ENCODE data around the gene MTURN.

MTURN gene

DNA sequence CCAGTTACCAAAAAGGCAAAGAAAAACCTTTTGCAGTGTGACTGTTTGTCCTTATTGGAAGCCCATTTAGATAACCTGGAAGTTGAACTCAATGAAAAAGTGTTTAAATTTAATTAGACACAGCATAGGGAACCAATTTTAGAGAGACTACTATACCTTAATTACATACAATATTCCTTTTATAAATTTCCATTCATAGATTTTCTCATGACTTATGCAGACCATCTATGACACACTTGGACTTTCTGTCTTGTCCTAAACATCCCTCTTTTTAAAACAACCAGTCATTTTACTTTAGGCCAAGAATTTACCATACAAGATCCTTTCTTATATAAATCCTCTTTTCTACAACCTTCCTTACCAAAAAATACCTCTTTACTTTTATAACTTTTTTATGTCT is 61.6 kb downstream of the MTURN start:
- H3K23ac ChIP-seq (ENCODE audit: low read depth, low read length, poor library complexity): no peak overlapping the region
- H3K27ac ChIP-seq (replicated peaks; ENCODE audit: low read length): no peak overlapping the region
- H2AFZ ChIP-seq (ENCODE audit: low read length): no peak overlapping the region
- H3K4me3 ChIP-seq (ENCODE audit: low read length in 2 of 2): no peak overlapping the region
- H2BK15ac ChIP-seq (ENCODE audit: low read length): no peak overlapping the region
- H3K9me3 ChIP-seq (replicated peaks in 1 of 2; ENCODE audit: control insufficient read depth in 2 of 2, insufficient read depth in 1 of 2, low read depth in 1 of 2, low read length in 2 of 2): peaks cover 22 to 26% of the 10 kb centered on the region in 2 donors
- H3K27me3 ChIP-seq (ENCODE audit: control insufficient read depth in 3 of 3, insufficient read depth in 3 of 3, low read depth in 1 of 3, low read length in 3 of 3): no peaks in the 10 kb centered on the region
- H3K4ac ChIP-seq (ENCODE audit: low read length): no peak overlapping the region
- no peak overlapping the region for H2BK12ac ChIP-seq (ENCODE audit: low read length)
- H3K79me1 ChIP-seq (ENCODE audit: low read depth, low read length): no peaks in the 10 kb centered on the region
- no peak for DNase-seq (ENCODE audit: low spot score)
- no peaks in the 10 kb centered on the region for H3K4me1 ChIP-seq (ENCODE audit: control insufficient read depth in 2 of 2, insufficient read depth in 1 of 2, low read depth in 1 of 2, low read length in 2 of 2)
- H3K14ac ChIP-seq (ENCODE audit: low read length): no peak overlapping the region
- no peak overlapping the region for H4K91ac ChIP-seq (ENCODE audit: low read depth, low read length, poor library complexity)
- no peak overlapping the region for H3K4me2 ChIP-seq (ENCODE audit: insufficient read depth, low read length, poor library complexity, severe bottlenecking)
- no peak overlapping the region for H2BK120ac ChIP-seq (ENCODE audit: low read depth, low read length)
- no peak overlapping the region for H3K9ac ChIP-seq (ENCODE audit: low read depth, low read length, poor library complexity)
- no peak overlapping the region for H4K8ac ChIP-seq (ENCODE audit: low read depth, low read length)
- H3K36me3 ChIP-seq (replicated peaks in 1 of 2; ENCODE audit: control insufficient read depth in 2 of 2, insufficient read depth in 2 of 2, low read length in 2 of 2): no peaks in the 10 kb centered on the region
- H3K18ac ChIP-seq (ENCODE audit: low read length): no peak overlapping the region
- no peak overlapping the region for H2BK5ac ChIP-seq (ENCODE audit: low read length)
- H2AK5ac ChIP-seq (ENCODE audit: low read depth, low read length): no peak overlapping the region

DNA sequence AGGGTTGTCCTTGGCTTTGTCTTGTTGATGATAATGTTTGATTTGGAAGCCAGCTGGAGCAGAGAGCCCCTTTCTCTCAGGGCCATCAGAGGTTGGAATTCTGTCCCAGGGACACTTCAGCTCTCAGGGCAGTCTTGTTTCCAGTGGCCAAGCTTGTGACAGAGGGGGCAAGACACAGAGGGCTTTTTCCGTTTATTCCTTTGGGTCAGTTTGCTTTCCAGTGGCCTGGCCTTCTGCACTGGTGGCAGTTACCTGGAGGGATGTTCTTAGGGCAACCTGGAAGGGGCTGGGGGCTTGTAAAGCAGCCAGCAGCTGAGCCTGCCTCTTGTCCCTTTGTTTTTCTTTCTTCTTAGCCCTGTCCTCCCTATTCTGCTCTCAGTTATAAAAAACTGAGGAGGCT is 62.7 kb downstream of the MTURN start:
- no peak for DNase-seq (ENCODE audit: low spot score)
- Histone ChIP-seq H3K9me3 (replicated peaks in 1 of 2; ENCODE audit: control insufficient read depth in 2 of 2, insufficient read depth in 1 of 2, low read depth in 1 of 2, low read length in 2 of 2) (peaks cover 22 to 26% of the 10 kb centered on the region in 2 donors), H3K79me1 (ENCODE audit: low read depth, low read length) (no peaks in the 10 kb centered on the region), H2AK5ac (ENCODE audit: low read depth, low read length) (no peak overlapping the region), H3K9ac (ENCODE audit: low read depth, low read length, poor library complexity) (no peak overlapping the region), H3K23ac (ENCODE audit: low read depth, low read length, poor library complexity) (no peak overlapping the region), H2AFZ (ENCODE audit: low read length) (no peak overlapping the region), H3K4me2 (ENCODE audit: insufficient read depth, low read length, poor library complexity, severe bottlenecking) (no peak overlapping the region), H3K36me3 (replicated peaks in 1 of 2; ENCODE audit: control insufficient read depth in 2 of 2, insufficient read depth in 2 of 2, low read length in 2 of 2) (no peaks in the 10 kb centered on the region), H4K91ac (ENCODE audit: low read depth, low read length, poor library complexity) (no peak overlapping the region), H3K27me3 (ENCODE audit: control insufficient read depth in 3 of 3, insufficient read depth in 3 of 3, low read depth in 1 of 3, low read length in 3 of 3) (peaks cover 0 to 5% (median 0%) of the 10 kb centered on the region in 3 experiments), H4K8ac (ENCODE audit: low read depth, low read length) (no peak overlapping the region), H3K18ac (ENCODE audit: low read length) (no peak overlapping the region), H3K14ac (ENCODE audit: low read length) (no peak overlapping the region), H2BK120ac (ENCODE audit: low read depth, low read length) (no peak overlapping the region), H2BK15ac (ENCODE audit: low read length) (no peak overlapping the region), H2BK5ac (ENCODE audit: low read length) (no peak overlapping the region), H3K4ac (ENCODE audit: low read length) (no peak overlapping the region), H2BK12ac (ENCODE audit: low read length) (no peak overlapping the region), H3K4me3 (ENCODE audit: low read length in 2 of 2) (no peak overlapping the region), H3K27ac (replicated peaks; ENCODE audit: low read length) (no peak overlapping the region), H3K4me1 (ENCODE audit: control insufficient read depth in 2 of 2, insufficient read depth in 1 of 2, low read depth in 1 of 2, low read length in 2 of 2) (no peaks in the 10 kb centered on the region)
- WGBS, 2 donors (ENCODE audit: extremely low coverage in 2 of 2, insufficient read length in 2 of 2, insufficient replicate concordance in 1 of 2): no CpG with 5 or more reads among the region's 1 CpG

DNA sequence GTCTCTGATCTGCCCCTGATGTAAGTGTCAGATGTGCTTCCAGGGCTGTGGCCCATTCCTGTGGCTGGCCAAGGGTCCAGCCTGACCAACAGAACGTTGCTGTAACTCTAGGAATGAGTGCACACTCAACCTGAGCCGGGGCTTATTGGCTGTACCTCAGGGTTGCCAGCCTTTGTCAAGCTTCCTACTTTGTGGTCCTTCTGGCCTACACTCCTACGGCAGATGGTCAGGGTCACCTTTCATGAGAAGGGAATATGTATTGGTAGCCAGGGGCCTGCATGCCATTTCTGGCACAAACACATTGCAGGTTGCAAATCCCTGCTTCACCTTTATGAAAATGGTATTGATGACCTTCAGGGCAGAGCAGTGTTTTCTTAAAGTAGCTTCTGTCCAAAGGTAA is 64.5 kb downstream of the MTURN start:
- H3K36me3 ChIP-seq (replicated peaks in 1 of 2; ENCODE audit: control insufficient read depth in 2 of 2, insufficient read depth in 2 of 2, low read length in 2 of 2): no peaks in the 10 kb centered on the region
- H2BK12ac ChIP-seq (ENCODE audit: low read length): no peak overlapping the region
- H3K4me2 ChIP-seq (ENCODE audit: insufficient read depth, low read length, poor library complexity, severe bottlenecking): no peak overlapping the region
- H3K9ac ChIP-seq (ENCODE audit: low read depth, low read length, poor library complexity): no peak overlapping the region
- no peak overlapping the region for H2AK5ac ChIP-seq (ENCODE audit: low read depth, low read length)
- no peak overlapping the region for H2AFZ ChIP-seq (ENCODE audit: low read length)
- no peak overlapping the region for H3K23ac ChIP-seq (ENCODE audit: low read depth, low read length, poor library complexity)
- H3K27me3 ChIP-seq (ENCODE audit: control insufficient read depth in 3 of 3, insufficient read depth in 3 of 3, low read depth in 1 of 3, low read length in 3 of 3): peaks cover 0 to 5% (median 0%) of the 10 kb centered on the region in 3 experiments
- H3K79me1 ChIP-seq (ENCODE audit: low read depth, low read length): no peaks in the 10 kb centered on the region
- H3K14ac ChIP-seq (ENCODE audit: low read length): peak overlapping the region; percentile 3
- H3K27ac ChIP-seq (replicated peaks; ENCODE audit: low read length): no peak overlapping the region
- H4K91ac ChIP-seq (ENCODE audit: low read depth, low read length, poor library complexity): no peak overlapping the region
- no peak overlapping the region for H3K18ac ChIP-seq (ENCODE audit: low read length)
- no peak overlapping the region for H3K4me3 ChIP-seq (ENCODE audit: low read length in 2 of 2)
- no CpG with 5 or more reads among the region's 3 CpGs for WGBS, 2 donors (ENCODE audit: extremely low coverage in 2 of 2, insufficient read length in 2 of 2, insufficient replicate concordance in 1 of 2)
- H3K9me3 ChIP-seq (replicated peaks in 1 of 2; ENCODE audit: control insufficient read depth in 2 of 2, insufficient read depth in 1 of 2, low read depth in 1 of 2, low read length in 2 of 2): peaks cover 21 to 26% of the 10 kb centered on the region in 2 donors
- no peak overlapping the region for H2BK15ac ChIP-seq (ENCODE audit: low read length)
- DNase-seq (ENCODE audit: low spot score): no peak
- H2BK5ac ChIP-seq (ENCODE audit: low read length): no peak overlapping the region
- no peak overlapping the region for H3K4ac ChIP-seq (ENCODE audit: low read length)
- H2BK120ac ChIP-seq (ENCODE audit: low read depth, low read length): no peak overlapping the region
- no peak overlapping the region for H4K8ac ChIP-seq (ENCODE audit: low read depth, low read length)
- H3K4me1 ChIP-seq (ENCODE audit: control insufficient read depth in 2 of 2, insufficient read depth in 1 of 2, low read depth in 1 of 2, low read length in 2 of 2): no peaks in the 10 kb centered on the region

DNA sequence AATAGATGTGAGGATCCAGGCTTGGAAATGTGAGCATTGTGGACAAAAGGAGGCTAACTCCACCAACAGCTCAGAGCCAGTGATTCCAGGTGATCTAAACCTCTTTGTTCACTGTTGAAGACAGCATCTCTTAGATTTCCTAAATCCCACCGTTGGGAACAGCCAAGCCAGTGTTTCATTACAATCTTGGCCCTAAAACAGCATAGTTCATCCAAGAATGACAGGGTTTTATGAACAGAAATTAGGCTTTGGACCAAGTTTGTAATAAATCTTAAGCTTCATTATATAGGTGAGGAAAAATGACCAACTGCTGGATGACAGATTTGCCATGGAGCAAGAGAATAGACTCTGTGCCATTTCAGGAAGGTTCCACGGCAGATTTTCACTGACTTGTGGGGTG is 65.8 kb downstream of the MTURN start:
- Histone ChIP-seq H3K36me3 (replicated peaks in 1 of 2; ENCODE audit: control insufficient read depth in 2 of 2, insufficient read depth in 2 of 2, low read length in 2 of 2) (no peaks in the 10 kb centered on the region), H2AK5ac (ENCODE audit: low read depth, low read length) (no peak overlapping the region), H2BK5ac (ENCODE audit: low read length) (no peak overlapping the region), H3K79me1 (ENCODE audit: low read depth, low read length) (no peaks in the 10 kb centered on the region), H2BK15ac (ENCODE audit: low read length) (no peak overlapping the region), H3K4ac (ENCODE audit: low read length) (no peak overlapping the region), H2BK12ac (ENCODE audit: low read length) (no peak overlapping the region), H3K18ac (ENCODE audit: low read length) (no peak overlapping the region), H2AFZ (ENCODE audit: low read length) (no peak overlapping the region), H3K27ac (replicated peaks; ENCODE audit: low read length) (no peak overlapping the region), H4K8ac (ENCODE audit: low read depth, low read length) (no peak overlapping the region), H3K9ac (ENCODE audit: low read depth, low read length, poor library complexity) (no peak overlapping the region), H3K9me3 (replicated peaks in 1 of 2; ENCODE audit: control insufficient read depth in 2 of 2, insufficient read depth in 1 of 2, low read depth in 1 of 2, low read length in 2 of 2) (peaks cover 10 to 17% of the 10 kb centered on the region in 2 donors), H3K4me1 (ENCODE audit: control insufficient read depth in 2 of 2, insufficient read depth in 1 of 2, low read depth in 1 of 2, low read length in 2 of 2) (no peaks in the 10 kb centered on the region), H3K4me2 (ENCODE audit: insufficient read depth, low read length, poor library complexity, severe bottlenecking) (no peak overlapping the region), H3K23ac (ENCODE audit: low read depth, low read length, poor library complexity) (no peak overlapping the region), H3K14ac (ENCODE audit: low read length) (no peak overlapping the region), H2BK120ac (ENCODE audit: low read depth, low read length) (no peak overlapping the region), H3K27me3 (ENCODE audit: control insufficient read depth in 3 of 3, insufficient read depth in 3 of 3, low read depth in 1 of 3, low read length in 3 of 3) (peaks cover 0 to 5% (median 0%) of the 10 kb centered on the region in 3 experiments), H4K91ac (ENCODE audit: low read depth, low read length, poor library complexity) (no peak overlapping the region), H3K4me3 (ENCODE audit: low read length in 2 of 2) (no peak overlapping the region)
- no peak for DNase-seq (ENCODE audit: low spot score)
- WGBS, 2 donors (ENCODE audit: extremely low coverage in 2 of 2, insufficient read length in 2 of 2, insufficient replicate concordance in 1 of 2): no CpG with 5 or more reads among the region's 2 CpGs

Measured in neuronal stem cell (in vitro differentiated cells).